GM18499 (cell line): Measurements from ENCODE around the gene CHI3L2.

ENCODE experiments used
- ATAC-seq: cut with Tn5 transposase; IDR thresholded peaks from one replicate; pipeline ENCODE4 v1.9.1; 2021; ENCODE audit warnings: moderate number of reproducible peaks; ENCODE audit not compliant: insufficient read depth, unreplicated experiment

CHI3L2 gene

DNA sequence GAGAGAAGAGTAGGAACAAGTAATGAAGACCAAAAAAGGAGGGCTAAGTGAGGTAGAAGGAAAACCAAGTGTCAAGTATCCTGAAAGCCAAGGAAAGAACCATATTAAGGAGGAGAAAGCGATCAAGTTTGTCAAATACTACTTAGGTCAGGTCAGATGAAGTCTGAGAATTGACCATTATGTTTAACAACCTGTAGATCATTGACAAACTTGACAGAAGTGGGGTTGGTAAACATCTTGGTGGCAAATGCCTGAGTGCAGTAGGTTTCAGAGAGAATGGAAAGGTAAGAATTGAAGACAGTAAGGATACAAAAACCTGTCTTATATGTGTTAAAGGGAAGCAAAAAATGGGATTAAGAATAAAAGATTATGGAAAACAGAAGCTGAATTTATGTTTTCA, 59.4 kb downstream of the CHI3L2 start:
- ATAC-seq: no peak

DNA sequence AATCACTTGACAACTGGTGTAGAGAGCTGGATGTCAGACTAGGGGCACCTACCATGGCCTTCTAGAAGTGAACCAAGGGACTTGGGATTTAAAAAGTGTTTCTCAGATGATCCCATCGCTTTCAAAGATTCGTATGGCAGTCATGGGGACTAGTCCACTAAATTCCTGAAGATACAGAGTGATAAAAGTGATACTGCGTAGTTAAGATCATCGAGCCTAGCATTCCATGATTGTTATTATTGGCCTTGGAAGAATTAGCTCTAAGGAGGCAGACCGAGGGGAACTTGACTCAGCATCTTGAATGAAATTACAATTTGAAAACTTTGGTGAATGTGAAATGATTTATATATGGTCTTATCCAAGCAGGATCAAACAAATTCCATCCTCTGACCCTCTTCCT, 61.9 kb downstream of the CHI3L2 start:
- ATAC-seq: no peak

- no peak for ATAC-seq
Observed at GRCh38 chr1:111290104-111290503, 62.6 kb downstream of the CHI3L2 start.

DNA sequence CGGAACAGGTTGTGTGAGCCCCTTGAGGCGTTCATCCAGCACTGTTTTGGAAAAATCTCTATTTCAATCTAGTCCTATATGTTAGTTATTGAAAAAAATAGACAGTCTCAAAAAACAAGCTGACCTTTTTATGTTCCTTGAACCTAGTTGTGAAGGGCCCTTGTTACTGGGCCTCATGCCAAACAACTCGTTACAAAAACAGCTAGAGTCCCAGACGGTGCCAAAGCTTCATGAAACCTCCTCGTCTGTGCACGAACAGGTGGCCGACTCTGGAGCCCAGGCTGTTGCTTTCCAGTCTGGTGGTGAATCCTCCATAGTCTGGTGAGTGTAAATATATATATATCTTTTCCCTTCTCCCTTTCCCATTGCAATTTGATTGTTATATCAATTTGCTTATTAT, 63.1 kb downstream of the CHI3L2 start, which contains the start of gene CHIA:
Gene CHIA, plus strand, starts transcription at position 222 of the 400 bp plus-strand sequence. CDS start 19,617 bp downstream, outside the sequence.
- ATAC-seq: no peak
